ENCODE data around the gene ZDHHC6. TPM values are rescaled to one million over a fixed set of nuclear protein-coding genes. Genes with fewer than 3 reads are reported as not detected.

ZDHHC6 gene
- total and polyA plus RNA-seq, 3 donors from 2014 or later = 26.3 to 29.1 (median 28.5) TPM

- Histone ChIP-seq H3K27me3 (no peaks in the 10 kb centered on the region), H3K9me3 (no peaks in the 10 kb centered on the region), H3K27ac (no peak overlapping the region), H3K4me3 (no peak overlapping the region), H3K36me3 (ENCODE audit: low read depth, missing control alignments) (no peaks in the 10 kb centered on the region), H3K4me1 (peaks cover 3% of the 10 kb centered on the region)
- intact Hi-C loops (cut with DNase I; ENCODE audit: low total_unique reads) = no loop called here
- TF ChIP-seq CTCF (IDR thresholded peaks at IDR 0.05) (no peak), POLR2A (IDR thresholded peaks at IDR 0.05) (no peak)
- WGBS, 2 donors = 88 to 90% methylated on average over 4 of the region's 4 CpGs
- DNase-seq = no peak
Observed at GRCh38 chr10:112385201-112385600, 61.5 kb downstream of the ZDHHC6 start.

GRCh38 chr10:112384141-112384540, 62.6 kb downstream of the ZDHHC6 start:
- Histone ChIP-seq H3K9me3 (no peaks in the 10 kb centered on the region), H3K4me1 (peaks cover 3% of the 10 kb centered on the region), H3K27me3 (no peaks in the 10 kb centered on the region), H3K27ac (no peak overlapping the region), H3K36me3 (ENCODE audit: low read depth, missing control alignments) (no peaks in the 10 kb centered on the region), H3K4me3 (no peak overlapping the region)
- WGBS, 2 donors = 89 to 92% methylated on average over 2 of the region's 2 CpGs
- TF ChIP-seq POLR2A (IDR thresholded peaks at IDR 0.05) (no peak), CTCF (IDR thresholded peaks at IDR 0.05) (no peak)
- DNase-seq = no peak
- intact Hi-C loops (cut with DNase I; ENCODE audit: low total_unique reads) = no loop called here

GRCh38 chr10:112383325-112383724, 63.4 kb downstream of the ZDHHC6 start:
- no peak overlapping the region for H3K4me3 ChIP-seq
- peaks cover 3% of the 10 kb centered on the region for H3K4me1 ChIP-seq
- 36 to 39% methylated on average over 3 of the region's 3 CpGs for WGBS, 2 donors
- DNase-seq = no peak
- no peak overlapping the region for H3K27ac ChIP-seq
- H3K9me3 ChIP-seq = no peaks in the 10 kb centered on the region
- intact Hi-C loops (cut with DNase I; ENCODE audit: low total_unique reads) = no loop called here
- TF ChIP-seq CTCF (IDR thresholded peaks at IDR 0.05) = no peak
- no peak for TF ChIP-seq POLR2A (IDR thresholded peaks at IDR 0.05)
- no peaks in the 10 kb centered on the region for H3K27me3 ChIP-seq
- H3K36me3 ChIP-seq (ENCODE audit: low read depth, missing control alignments) = no peaks in the 10 kb centered on the region

- TF ChIP-seq CTCF (IDR thresholded peaks at IDR 0.05) (no peak), POLR2A (IDR thresholded peaks at IDR 0.05) (no peak)
- DNase-seq = no peak
- Histone ChIP-seq H3K27ac (no peak overlapping the region), H3K36me3 (ENCODE audit: low read depth, missing control alignments) (no peaks in the 10 kb centered on the region), H3K4me1 (peaks cover 3% of the 10 kb centered on the region), H3K9me3 (no peaks in the 10 kb centered on the region), H3K4me3 (no peak overlapping the region), H3K27me3 (no peaks in the 10 kb centered on the region)
- WGBS, 2 donors = 66 to 71% methylated on average over 9 of the region's 9 CpGs
- intact Hi-C loops (cut with DNase I; ENCODE audit: low total_unique reads) = no loop called here
Observed at GRCh38 chr10:112382515-112383235, 64.0 kb downstream of the ZDHHC6 start.

Other genes starting within 250 kb of the ZDHHC6 start
- under 1 TPM in 1 of 2 donors, not detected in 1; 0.06 TPM for gene TECTB, start 163.5 kb downstream of the ZDHHC6 start, total RNA-seq
- gene TECTB, start 163.5 kb downstream of the ZDHHC6 start, polyA plus RNA-seq (ENCODE audit: insufficient read depth, low read depth, low replicate concordance) = 0.17 TPM
- gene ACSL5, start 72.8 kb downstream of the ZDHHC6 start, total RNA-seq = 10 to 100 TPM; 10.1 to 11.4 TPM
- 20.1 TPM for gene ACSL5, start 72.8 kb downstream of the ZDHHC6 start, polyA plus RNA-seq (ENCODE audit: insufficient read depth, low read depth, low replicate concordance)
- gene VTI1A, start 301 bp upstream of the ZDHHC6 start, total RNA-seq = 10 to 100 TPM; 63.4 to 85.9 TPM
- 25.5 TPM for gene VTI1A, start 301 bp upstream of the ZDHHC6 start, polyA plus RNA-seq (ENCODE audit: insufficient read depth, low read depth, low replicate concordance)

Measured in testis (tissue), 3 donors.